Hepatocyte (in vitro differentiated cells): ENCODE data around the gene PLSCR3. TPM values are rescaled to one million over a fixed set of nuclear protein-coding genes. Genes with fewer than 3 reads are reported as not detected.

ENCODE experiments used
- DNase-seq: peaks from one replicate; pipeline ENCODE4 v3.0.0-alpha.2; 2016; ENCODE audit warnings: low spot score
- H2AFZ ChIP-seq: fragments of 200-600 bp; sonication (generic); 2 replicates; pipeline ENCODE4 v1.6.0; 2016; ENCODE audit warnings: antibody characterized with exemption, mild to moderate bottlenecking
- H3K27ac ChIP-seq: fragments of 200-600 bp; sonication (generic); 2 replicates; pipeline ENCODE4 v1.5.1; 2016; ENCODE audit warnings: mild to moderate bottlenecking
- H3K27me3 ChIP-seq: fragments of 200-600 bp; sonication (generic); 2 replicates; pipeline ENCODE4 v1.6.1; 2016
- H3K36me3 ChIP-seq: fragments of 200-600 bp; sonication (generic); replicated peaks from 2 replicates; pipeline ENCODE4 v1.5.1; 2016; ENCODE audit warnings: low read depth; ENCODE audit not compliant: insufficient read depth
- H3K4me1 ChIP-seq: fragments of 200-600 bp; sonication (generic); 2 replicates; pipeline ENCODE4 v1.5.1; 2016; ENCODE audit warnings: mild to moderate bottlenecking, moderate library complexity; ENCODE audit not compliant: insufficient read depth
- H3K4me2 ChIP-seq: fragments of 200-600 bp; sonication (generic); 2 replicates; pipeline ENCODE4 v1.6.0; 2016
- H3K4me3 ChIP-seq: fragments of 200-600 bp; sonication (generic); 2 replicates; pipeline ENCODE4 v1.5.1; 2016; ENCODE audit warnings: mild to moderate bottlenecking
- H3K79me2 ChIP-seq: fragments of 200-600 bp; sonication (generic); 2 replicates; pipeline ENCODE4 v1.6.0; 2017; ENCODE audit warnings: mild to moderate bottlenecking
- H3K9me2 ChIP-seq: fragments of 200-600 bp; sonication (generic); replicated peaks from 2 replicates; pipeline ENCODE4 v1.6.0; 2017; ENCODE audit warnings: mild to moderate bottlenecking; ENCODE audit not compliant: insufficient read depth
- H3K9me3 ChIP-seq: fragments of 200-600 bp; sonication (generic); 2 replicates; pipeline ENCODE4 v1.5.1; 2016; ENCODE audit warnings: low read depth, mild to moderate bottlenecking
- H4K20me1 ChIP-seq: fragments of 200-600 bp; sonication (generic); 2 replicates; pipeline ENCODE4 v1.6.0; 2016; ENCODE audit warnings: mild to moderate bottlenecking; ENCODE audit not compliant: insufficient read depth, poor library complexity, severe bottlenecking
- CTCF ChIP-seq: fragments of 200-600 bp; sonication (generic); IDR thresholded peaks from 2 replicates; pipeline ENCODE4 v1.5.1; 2016; ENCODE audit warnings: antibody characterized with exemption, mild to moderate bottlenecking; ENCODE audit not compliant: poor library complexity
- EZH2 ChIP-seq: fragments of 200-600 bp; sonication (generic); IDR thresholded peaks from 2 replicates; pipeline ENCODE4 v1.6.1; 2016; ENCODE audit warnings: antibody characterized with exemption, mild to moderate bottlenecking, borderline replicate concordance
- EZH2phosphoT487 ChIP-seq: fragments of 200-600 bp; sonication (generic); IDR thresholded peaks from one replicate; pipeline ENCODE4 v1.6.1; 2018; ENCODE audit warnings: antibody characterized with exemption, mild to moderate bottlenecking, low read depth, moderate library complexity; ENCODE audit not compliant: unreplicated experiment, severe bottlenecking
- WGBS: methylation state at CpG from one replicate; pipeline ENCODE4 v1.1.6; 2016; ENCODE audit warnings: low lambda C conversion rate; ENCODE audit errors: missing lambda C conversion rate; 5-methylcytosine and 5-hydroxymethylcytosine counted together
- polyA plus RNA-seq: library from polyadenylated mRNA; unstranded; fragments of >200 nt; fragmentation: Nextera tagmentation; extraction: Ambion mirVana; gene quantifications from 2 replicates; pipeline ENCODE4 v1.2.1, GENCODE V29; 2016
- total RNA-seq: library from RNA; depleted of rRNA; stranded (reverse); fragments of >200 nt; gene quantifications from 2 replicates; pipeline ENCODE4 v1.2.3, GENCODE V29; 2014

Gene PLSCR3
- total and polyA plus RNA-seq, 2 experiments from 2014 or later, result 17.6 to 59.6 TPM

GRCh38 chr17:7348478-7349242, 45.7 kb downstream of the PLSCR3 start:
- H3K27me3 ChIP-seq, result no peaks in the 10 kb centered on the region
- no peaks in the 10 kb centered on the region for H3K36me3 ChIP-seq
- H3K27ac ChIP-seq, result peak overlapping the region; percentile 96
- H3K4me1 ChIP-seq, result peaks cover 23% of the 10 kb centered on the region
- TF ChIP-seq EZH2phosphoT487 (no peak), CTCF (no peak), EZH2 (no peak)
- H3K79me2 ChIP-seq, result peaks cover 16% of the 10 kb centered on the region
- no peaks in the 10 kb centered on the region for H3K9me3 ChIP-seq
- peak overlapping the region; percentile 94 for H3K4me2 ChIP-seq
- WGBS, result 89% methylated on average over 18 of the region's 19 CpGs
- no peak overlapping the region for H3K4me3 ChIP-seq
- no peak overlapping the region for H2AFZ ChIP-seq
- DNase-seq, result peak; percentile 8
- no peaks in the 10 kb centered on the region for H3K9me2 ChIP-seq
- H4K20me1 ChIP-seq, result peaks cover 5% of the 10 kb centered on the region

DNA sequence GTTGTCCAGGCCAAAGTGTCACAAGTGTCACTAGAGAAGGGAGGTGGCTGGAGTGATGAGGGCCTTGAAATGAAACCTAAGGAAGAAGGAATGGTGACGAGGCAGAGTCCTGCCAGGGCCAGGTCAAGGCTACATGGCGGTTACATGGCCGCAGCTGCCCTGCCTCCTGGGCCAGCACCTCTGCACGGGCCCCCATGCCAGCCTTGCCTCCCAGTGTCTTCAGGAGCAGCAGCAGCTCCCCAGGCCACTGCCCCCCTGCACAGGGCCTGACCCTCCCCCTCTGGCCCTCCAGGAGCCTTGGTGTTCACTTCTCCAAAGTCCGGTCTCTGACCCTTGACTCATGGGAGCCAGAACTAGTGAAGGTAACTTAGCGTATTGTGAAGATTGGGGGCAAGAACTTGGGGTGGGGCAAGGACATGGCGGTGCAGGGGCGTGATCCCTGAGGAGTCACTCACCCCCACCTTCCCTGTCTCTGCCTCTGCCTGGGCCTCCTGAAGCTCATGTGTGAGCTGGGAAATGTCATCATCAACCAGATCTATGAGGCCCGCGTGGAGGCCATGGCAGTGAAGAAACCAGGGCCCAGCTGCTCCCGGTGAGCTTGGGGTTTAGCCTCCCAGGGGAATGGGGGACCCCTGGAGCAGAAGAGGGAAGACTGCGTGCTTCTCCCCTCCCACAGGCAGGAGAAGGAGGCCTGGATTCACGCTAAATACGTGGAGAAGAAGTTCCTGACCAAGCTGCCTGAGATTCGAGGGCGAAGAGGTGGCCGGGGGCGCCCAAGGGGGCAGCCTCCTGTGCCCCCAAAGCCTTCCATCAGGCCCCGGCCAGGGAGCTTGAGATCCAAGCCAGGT, 46.5 kb downstream of the PLSCR3 start:
- no peaks in the 10 kb centered on the region for H3K27me3 ChIP-seq
- no peaks in the 10 kb centered on the region for H3K36me3 ChIP-seq
- 86% methylated on average over 19 of the region's 19 CpGs for WGBS
- H4K20me1 ChIP-seq, result peaks cover 5% of the 10 kb centered on the region
- no peaks in the 10 kb centered on the region for H3K9me3 ChIP-seq
- no peak overlapping the region for H3K4me2 ChIP-seq
- peaks cover 16% of the 10 kb centered on the region for H3K4me1 ChIP-seq
- H3K79me2 ChIP-seq, result peaks cover 8% of the 10 kb centered on the region
- DNase-seq, result no peak
- H3K27ac ChIP-seq, result peak overlapping the region; percentile 44
- TF ChIP-seq EZH2phosphoT487, result no peak
- no peak for TF ChIP-seq EZH2
- TF ChIP-seq CTCF, result no peak
- no peaks in the 10 kb centered on the region for H3K9me2 ChIP-seq
- no peak overlapping the region for H2AFZ ChIP-seq
- H3K4me3 ChIP-seq, result no peak overlapping the region

DNA sequence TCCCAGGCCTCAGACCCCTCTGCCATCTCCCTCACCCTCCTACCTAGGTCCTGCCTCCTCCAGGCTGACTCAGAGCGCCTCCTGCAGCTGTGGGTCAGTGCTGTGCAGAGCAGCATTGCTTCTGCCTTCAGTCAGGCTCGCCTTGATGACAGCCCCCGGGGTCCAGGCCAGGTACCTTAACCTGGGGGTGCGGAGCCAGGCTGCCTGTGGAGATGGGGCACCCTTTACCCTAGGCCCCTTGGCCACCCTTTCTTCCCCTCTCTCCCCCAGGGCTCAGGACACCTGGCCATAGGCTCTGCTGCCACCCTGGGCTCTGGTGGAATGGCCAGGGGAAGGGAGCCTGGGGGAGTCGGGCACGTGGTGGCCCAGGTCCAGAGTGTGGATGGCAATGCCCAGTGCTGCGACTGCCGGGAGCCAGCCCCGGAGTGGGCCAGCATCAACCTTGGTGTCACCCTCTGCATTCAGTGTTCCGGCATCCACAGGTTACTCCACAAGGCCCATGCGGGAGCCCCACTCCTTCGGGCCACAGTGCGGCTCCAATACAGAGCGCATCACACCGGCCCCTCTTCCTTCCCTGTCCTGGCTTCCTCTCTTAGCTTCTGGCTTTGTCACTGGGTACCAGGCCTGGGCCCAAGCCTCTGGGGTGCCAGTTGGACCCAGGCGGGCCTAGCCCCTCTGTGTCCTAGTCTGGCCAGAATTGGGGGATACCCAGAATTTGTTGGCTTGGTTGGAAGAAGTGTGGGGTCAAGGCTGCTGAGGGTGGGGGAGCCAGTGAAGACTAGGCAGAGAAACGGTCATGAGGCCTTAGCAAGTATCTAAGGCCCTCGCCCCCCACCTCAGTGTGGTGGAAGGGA, 47.3 kb downstream of the PLSCR3 start:
- no peak for TF ChIP-seq EZH2
- no peak for TF ChIP-seq CTCF
- TF ChIP-seq EZH2phosphoT487, result no peak
- no peak overlapping the region for H2AFZ ChIP-seq
- H3K4me3 ChIP-seq, result no peak overlapping the region
- 92% methylated on average over 18 of the region's 18 CpGs for WGBS
- no peaks in the 10 kb centered on the region for H3K27me3 ChIP-seq
- H3K27ac ChIP-seq, result no peak overlapping the region
- H4K20me1 ChIP-seq, result peaks cover 5% of the 10 kb centered on the region
- no peaks in the 10 kb centered on the region for H3K36me3 ChIP-seq
- DNase-seq, result no peak
- no peaks in the 10 kb centered on the region for H3K9me2 ChIP-seq
- no peaks in the 10 kb centered on the region for H3K79me2 ChIP-seq
- H3K4me1 ChIP-seq, result peaks cover 12% of the 10 kb centered on the region
- H3K9me3 ChIP-seq, result no peaks in the 10 kb centered on the region
- no peak overlapping the region for H3K4me2 ChIP-seq
